Neural cell (in vitro differentiated cells): ENCODE measurements around the gene NFE2L3. TPM values are rescaled to one million over a fixed set of nuclear protein-coding genes. Genes with fewer than 3 reads are reported as not detected.

Source experiments
- H2AFZ ChIP-seq: fragments of 200-600, 300-800 bp; sonication (generic), shearing (Covaris generic); 2 replicates; pipeline ENCODE4 v1.6.0; 2014; ENCODE audit warnings: low read depth, mild to moderate bottlenecking, antibody characterized with exemption, low read length, moderate library complexity
- H3F3A ChIP-seq: fragments of 200-600 bp; shearing (Covaris generic); 2 replicates; pipeline ENCODE4 v1.6.1; 2016; ENCODE audit warnings: mild to moderate bottlenecking, moderate library complexity, mixed read lengths, antibody characterized with exemption, low read length; ENCODE audit not compliant: insufficient read depth, poor library complexity, severe bottlenecking
- H3K27ac ChIP-seq: fragments of 200-600, 300-800 bp; sonication (generic), shearing (Covaris generic); 2 replicates; pipeline ENCODE4 v1.5.1; 2014; ENCODE audit warnings: mild to moderate bottlenecking, low read length, moderate library complexity
- H3K27me3 ChIP-seq: fragments of 300-800, 200-600 bp; sonication (generic), shearing (Covaris generic); 2 replicates; pipeline ENCODE4 v1.6.0; 2014; ENCODE audit warnings: mild to moderate bottlenecking, low read depth, low read length, moderate library complexity; ENCODE audit not compliant: insufficient read depth
- H3K36me3 ChIP-seq: fragments of 300-800, 200-600 bp; sonication (generic), shearing (Covaris generic); 2 replicates; pipeline ENCODE4 v1.5.1; 2014; ENCODE audit warnings: mild to moderate bottlenecking, antibody characterized with exemption, low read length, moderate library complexity; ENCODE audit not compliant: insufficient read depth
- H3K4me2 ChIP-seq: fragments of 300-800, 200-600 bp; sonication (generic), shearing (Covaris generic); 2 replicates; pipeline ENCODE4 v1.6.0; 2014; ENCODE audit warnings: mild to moderate bottlenecking, low read length
- H3K4me3 ChIP-seq: fragments of 300-800, 200-600 bp; sonication (generic), shearing (Covaris generic); 2 replicates; pipeline ENCODE4 v1.5.1; 2014; ENCODE audit warnings: mild to moderate bottlenecking, low read length, moderate library complexity
- H3K79me2 ChIP-seq: fragments of 200-600 bp; shearing (Covaris generic); replicated peaks from 2 replicates; pipeline ENCODE4 v1.6.0; 2014; ENCODE audit warnings: mild to moderate bottlenecking, low read length, moderate library complexity; ENCODE audit not compliant: insufficient read depth
- H3K9ac ChIP-seq: fragments of 300-800, 200-600 bp; sonication (generic), shearing (Covaris generic); 2 replicates; pipeline ENCODE4 v1.6.1; 2016; ENCODE audit warnings: mild to moderate bottlenecking, low read length, mixed read lengths
- H3K9me2 ChIP-seq: fragments of 200-600 bp; shearing (Covaris generic); 2 replicates; pipeline ENCODE4 v1.6.1; 2016; ENCODE audit warnings: mild to moderate bottlenecking, low read length, mixed read lengths; ENCODE audit not compliant: insufficient read depth
- H3K9me3 ChIP-seq: fragments of 200-600, 300-800 bp; sonication (generic), shearing (Covaris generic); 2 replicates; pipeline ENCODE4 v1.6.1; 2016; ENCODE audit warnings: mild to moderate bottlenecking, mixed run types, low read length, moderate library complexity, mixed read lengths
- H4K20me1 ChIP-seq: fragments of 200-600 bp; shearing (Covaris generic); 2 replicates; pipeline ENCODE4 v1.6.1; 2016; ENCODE audit warnings: mild to moderate bottlenecking, mixed run types; ENCODE audit not compliant: insufficient read depth
- CTCF ChIP-seq: fragments of 450-650 bp; IDR thresholded peaks from 2 replicates; pipeline ENCODE4 v1.5.1; 2014; ENCODE audit warnings: antibody characterized with exemption, mild to moderate bottlenecking, moderate library complexity; ENCODE audit not compliant: poor library complexity, severe bottlenecking
- EP300 ChIP-seq: fragments of 450-650 bp; conservative IDR thresholded peaks from 2 replicates; pipeline ENCODE4 v1.6.1; 2014; ENCODE audit warnings: antibody characterized with exemption, mild to moderate bottlenecking, moderate library complexity; ENCODE audit not compliant: poor library complexity, severe bottlenecking
- EZH2 ChIP-seq: fragments of 200-600, 300-800 bp; shearing (Covaris generic), sonication (generic); IDR thresholded peaks from 2 replicates; pipeline ENCODE4 v1.6.1; 2014; ENCODE audit warnings: antibody characterized with exemption, low read length, borderline replicate concordance, mild to moderate bottlenecking; ENCODE audit not compliant: insufficient read depth, poor library complexity, severe bottlenecking
- MXI1 ChIP-seq: fragments of 450-650 bp; conservative IDR thresholded peaks from 2 replicates; pipeline ENCODE4 v1.6.1; 2014; ENCODE audit warnings: antibody characterized with exemption, mild to moderate bottlenecking; ENCODE audit not compliant: poor library complexity, severe bottlenecking
- POLR2AphosphoS5 ChIP-seq: IDR thresholded peaks from 2 replicates; pipeline ENCODE4 v1.6.1; 2012
- RAD21 ChIP-seq: fragments of 450-650 bp; conservative IDR thresholded peaks from 2 replicates; pipeline ENCODE4 v1.6.1; 2014; ENCODE audit warnings: antibody characterized with exemption, mild to moderate bottlenecking, moderate library complexity
- REST ChIP-seq: IDR thresholded peaks from 2 replicates; pipeline ENCODE4 v1.6.1; 2012; ENCODE audit warnings: borderline replicate concordance
- SMC3 ChIP-seq: fragments of 450-650 bp; conservative IDR thresholded peaks from 2 replicates; pipeline ENCODE4 v1.6.1; 2014; ENCODE audit warnings: antibody characterized with exemption, mild to moderate bottlenecking, moderate library complexity; ENCODE audit not compliant: poor library complexity
- TAF1 ChIP-seq: IDR thresholded peaks from 2 replicates; pipeline ENCODE4 v1.6.1; 2012; ENCODE audit warnings: low read depth
- polyA plus RNA-seq: library from polyadenylated mRNA; depleted of rRNA; stranded (reverse); fragments of >200 nt; gene quantifications from 2 replicates; pipeline ENCODE4 v1.2.3, GENCODE V29; 2014

NFE2L3 gene
- polyA plus RNA-seq, 1 donor from 2014 or later: 2.9 TPM

DNA sequence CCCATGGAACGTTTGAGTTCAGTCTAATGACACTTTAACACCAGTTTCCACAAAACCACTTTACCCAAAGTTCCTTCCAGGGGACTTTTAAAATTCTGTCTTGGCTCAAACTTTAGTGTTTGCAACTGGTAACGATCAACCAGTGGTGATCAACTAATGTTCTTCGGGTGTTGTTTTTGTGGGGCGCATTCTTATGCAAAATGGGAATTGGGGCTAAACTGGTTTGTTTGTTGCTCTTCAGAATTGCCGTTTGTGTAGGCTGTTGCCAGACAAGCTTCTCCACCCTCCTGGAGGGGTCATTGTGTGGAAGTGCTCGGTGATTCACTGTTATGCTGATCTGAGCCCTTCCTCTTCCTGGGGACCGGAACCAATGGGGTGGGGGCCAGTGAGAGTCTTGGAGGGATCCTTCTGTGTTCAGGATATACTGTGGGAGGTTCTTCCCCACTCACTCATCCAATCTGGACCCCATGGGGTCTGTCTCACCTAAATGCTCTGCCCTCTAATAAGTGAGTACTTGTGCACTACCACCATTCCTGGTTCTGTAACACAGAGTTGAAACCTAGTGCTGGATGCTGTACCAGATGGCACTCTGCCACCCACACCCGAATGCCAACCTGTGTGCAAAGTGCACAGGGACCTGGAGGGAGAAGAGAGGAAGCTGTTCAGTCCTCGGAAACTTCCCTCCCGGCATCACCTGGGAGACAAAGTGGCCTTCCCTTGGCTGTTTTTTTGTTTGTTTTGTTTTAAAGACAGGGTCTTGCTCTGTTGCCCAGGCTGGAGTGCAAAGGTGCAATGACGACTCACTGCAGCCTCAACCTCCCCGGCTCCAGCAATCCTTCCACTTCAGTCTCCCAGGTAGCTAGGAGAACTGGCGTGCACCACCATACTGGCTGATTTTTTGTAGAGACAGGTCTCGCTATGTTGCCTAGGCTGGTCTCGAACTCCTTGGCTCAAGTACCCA lies 2.1 kb downstream of the NFE2L3 start:
- H3K9ac ChIP-seq: no peak overlapping the region
- H3K79me2 ChIP-seq: no peaks in the 10 kb centered on the region
- no peaks in the 10 kb centered on the region for H3K36me3 ChIP-seq
- no peak overlapping the region for H3K27ac ChIP-seq
- H3K27me3 ChIP-seq: peaks cover 35% of the 10 kb centered on the region
- H4K20me1 ChIP-seq: no peaks in the 10 kb centered on the region
- H3F3A ChIP-seq: no peaks in the 10 kb centered on the region
- no peaks in the 10 kb centered on the region for H3K9me3 ChIP-seq
- no peak overlapping the region for H2AFZ ChIP-seq
- no peak overlapping the region for H3K4me3 ChIP-seq
- no peak overlapping the region for H3K4me2 ChIP-seq
- TF ChIP-seq CTCF: no peak
- TF ChIP-seq EZH2: no peak
- TF ChIP-seq TAF1: no peak
- TF ChIP-seq EP300: no peak
- TF ChIP-seq REST: no peak
- TF ChIP-seq POLR2AphosphoS5: no peak
- TF ChIP-seq RAD21: no peak
- no peaks in the 10 kb centered on the region for H3K9me2 ChIP-seq

- Histone ChIP-seq H3K27ac (no peak overlapping the region), H2AFZ (no peak overlapping the region), H3K9ac (no peak overlapping the region), H3K36me3 (no peaks in the 10 kb centered on the region), H3F3A (no peaks in the 10 kb centered on the region), H3K9me2 (no peaks in the 10 kb centered on the region), H3K79me2 (no peaks in the 10 kb centered on the region), H3K9me3 (no peaks in the 10 kb centered on the region), H3K4me3 (no peak overlapping the region), H3K4me2 (no peak overlapping the region), H3K27me3 (peaks cover 35% of the 10 kb centered on the region), H4K20me1 (no peaks in the 10 kb centered on the region)
- no peak for TF ChIP-seq SMC3
- no peak for TF ChIP-seq RAD21
- TF ChIP-seq POLR2AphosphoS5: no peak
- no peak for TF ChIP-seq CTCF
- no peak for TF ChIP-seq MXI1
- no peak for TF ChIP-seq REST
- TF ChIP-seq TAF1: no peak
- no peak for TF ChIP-seq EZH2
- TF ChIP-seq EP300: no peak
Measured at GRCh38 chr7:26155531-26156375, 3.8 kb downstream of the NFE2L3 start.
